ENCODE data around the gene PRSS2.

GRCh38 chr7:142813699-142814098, 42.9 kb downstream of the PRSS2 start:
- TF ChIP-seq POLR2A (IDR thresholded peaks at IDR 0.05) (no peak), EP300 (IDR thresholded peaks at IDR 0.05) (no peak)
- TF ChIP-seq, protein P1, sequence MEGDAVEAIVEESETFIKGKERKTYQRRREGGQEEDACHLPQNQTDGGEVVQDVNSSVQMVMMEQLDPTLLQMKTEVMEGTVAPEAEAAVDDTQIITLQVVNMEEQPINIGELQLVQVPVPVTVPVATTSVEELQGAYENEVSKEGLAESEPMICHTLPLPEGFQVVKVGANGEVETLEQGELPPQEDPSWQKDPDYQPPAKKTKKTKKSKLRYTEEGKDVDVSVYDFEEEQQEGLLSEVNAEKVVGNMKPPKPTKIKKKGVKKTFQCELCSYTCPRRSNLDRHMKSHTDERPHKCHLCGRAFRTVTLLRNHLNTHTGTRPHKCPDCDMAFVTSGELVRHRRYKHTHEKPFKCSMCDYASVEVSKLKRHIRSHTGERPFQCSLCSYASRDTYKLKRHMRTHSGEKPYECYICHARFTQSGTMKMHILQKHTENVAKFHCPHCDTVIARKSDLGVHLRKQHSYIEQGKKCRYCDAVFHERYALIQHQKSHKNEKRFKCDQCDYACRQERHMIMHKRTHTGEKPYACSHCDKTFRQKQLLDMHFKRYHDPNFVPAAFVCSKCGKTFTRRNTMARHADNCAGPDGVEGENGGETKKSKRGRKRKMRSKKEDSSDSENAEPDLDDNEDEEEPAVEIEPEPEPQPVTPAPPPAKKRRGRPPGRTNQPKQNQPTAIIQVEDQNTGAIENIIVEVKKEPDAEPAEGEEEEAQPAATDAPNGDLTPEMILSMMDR (IDR thresholded peaks at IDR 0.05): no peak

All from tibial nerve (tissue), 4 donors.